Epithelial cell of proximal tubule (primary cell): ENCODE data around the gene ZSCAN12. TPM values are rescaled to one million over a fixed set of nuclear protein-coding genes. Genes with fewer than 3 reads are reported as not detected.
"Not testable (repeated sequence)": the region's sequence is repeated elsewhere in the genome, so short reads cannot be mapped to it uniquely, and the experiment has no call there.

Source experiments
- DNase-seq: peaks from one replicate; pipeline ENCODE4 v3.0.0-alpha.2; 2011; ENCODE audit warnings: low read depth
- H3K4me3 ChIP-seq: 2 replicates; pipeline ENCODE4 v1.5.1; 2011; ENCODE audit warnings: low read depth, mild to moderate bottlenecking, low read length
- total RNA-seq: library from RNA; depleted of rRNA; stranded (reverse); fragments of >200 nt; gene quantifications from 2 replicates; pipeline ENCODE4 v1.2.3, GENCODE V29; 2015
- TF ChIP-seq, protein P1 (sequence below): conservative IDR thresholded peaks from 2 replicates; pipeline ENCODE4 v1.5.1; 2012; ENCODE audit warnings: low read depth, mild to moderate bottlenecking, low read length

Gene ZSCAN12
- total RNA-seq, 1 donor from 2014 or later, result 4.9 TPM

DNA sequence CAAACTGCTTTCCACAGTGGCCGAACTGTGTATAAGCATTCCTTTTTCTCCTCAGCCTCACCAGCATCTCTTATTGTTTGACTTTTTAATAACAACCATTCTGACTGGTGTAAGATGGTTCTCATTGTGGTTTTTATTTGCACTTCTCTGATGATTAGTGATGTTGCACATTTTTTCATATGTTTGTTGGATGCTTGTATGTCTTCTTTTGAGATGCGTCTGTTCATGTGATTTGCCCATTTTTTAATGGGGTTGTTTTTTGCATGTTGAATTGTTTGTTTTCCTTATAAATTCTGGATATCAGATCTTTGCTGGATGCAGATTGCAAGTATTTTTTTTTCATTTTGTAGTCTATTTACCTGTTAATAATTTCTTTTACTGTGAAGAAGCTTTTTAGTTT lies 11.2 kb upstream of the ZSCAN12 start:
- H3K4me3 ChIP-seq, result no peak overlapping the region
- no peak for DNase-seq
- TF ChIP-seq, protein P1, sequence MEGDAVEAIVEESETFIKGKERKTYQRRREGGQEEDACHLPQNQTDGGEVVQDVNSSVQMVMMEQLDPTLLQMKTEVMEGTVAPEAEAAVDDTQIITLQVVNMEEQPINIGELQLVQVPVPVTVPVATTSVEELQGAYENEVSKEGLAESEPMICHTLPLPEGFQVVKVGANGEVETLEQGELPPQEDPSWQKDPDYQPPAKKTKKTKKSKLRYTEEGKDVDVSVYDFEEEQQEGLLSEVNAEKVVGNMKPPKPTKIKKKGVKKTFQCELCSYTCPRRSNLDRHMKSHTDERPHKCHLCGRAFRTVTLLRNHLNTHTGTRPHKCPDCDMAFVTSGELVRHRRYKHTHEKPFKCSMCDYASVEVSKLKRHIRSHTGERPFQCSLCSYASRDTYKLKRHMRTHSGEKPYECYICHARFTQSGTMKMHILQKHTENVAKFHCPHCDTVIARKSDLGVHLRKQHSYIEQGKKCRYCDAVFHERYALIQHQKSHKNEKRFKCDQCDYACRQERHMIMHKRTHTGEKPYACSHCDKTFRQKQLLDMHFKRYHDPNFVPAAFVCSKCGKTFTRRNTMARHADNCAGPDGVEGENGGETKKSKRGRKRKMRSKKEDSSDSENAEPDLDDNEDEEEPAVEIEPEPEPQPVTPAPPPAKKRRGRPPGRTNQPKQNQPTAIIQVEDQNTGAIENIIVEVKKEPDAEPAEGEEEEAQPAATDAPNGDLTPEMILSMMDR, result no peak

DNA sequence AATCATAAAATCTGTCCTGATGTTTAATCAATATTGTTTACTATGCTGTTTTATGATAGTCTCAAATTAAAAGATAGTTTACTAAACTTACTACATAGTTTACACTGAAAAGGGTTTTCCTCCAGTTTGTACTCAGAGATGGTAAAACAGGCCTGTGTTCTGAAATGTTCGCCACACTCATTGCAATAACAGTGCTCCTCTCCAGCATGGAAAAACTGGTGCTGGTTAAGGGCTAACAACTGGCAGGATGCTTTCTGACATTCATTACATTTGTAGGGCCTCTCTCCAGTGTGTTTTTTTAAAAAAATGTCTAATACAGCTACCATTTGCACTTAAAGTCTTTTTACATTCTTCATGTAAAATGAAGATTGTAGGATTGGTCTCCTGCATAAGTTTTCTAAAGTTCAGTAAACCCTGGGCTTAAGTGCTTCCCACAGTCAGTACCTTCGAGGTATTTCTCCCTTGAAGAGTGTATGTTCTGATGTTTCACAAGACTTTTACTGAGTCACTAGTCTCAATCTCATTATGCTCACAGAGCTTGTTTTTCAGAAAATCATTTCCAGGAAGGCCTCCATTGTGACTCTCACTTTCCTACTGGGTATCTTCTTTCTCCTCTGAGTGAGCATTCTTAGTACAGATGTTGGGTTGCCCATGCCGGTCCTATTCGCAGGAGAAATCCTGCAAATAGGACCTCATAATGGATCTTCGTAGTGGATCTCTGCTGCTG lies 8.7 kb upstream of the ZSCAN12 start:
- TF ChIP-seq, protein P1, result no peak
- DNase-seq, result peak; percentile 84
- no peak overlapping the region for H3K4me3 ChIP-seq

DNA sequence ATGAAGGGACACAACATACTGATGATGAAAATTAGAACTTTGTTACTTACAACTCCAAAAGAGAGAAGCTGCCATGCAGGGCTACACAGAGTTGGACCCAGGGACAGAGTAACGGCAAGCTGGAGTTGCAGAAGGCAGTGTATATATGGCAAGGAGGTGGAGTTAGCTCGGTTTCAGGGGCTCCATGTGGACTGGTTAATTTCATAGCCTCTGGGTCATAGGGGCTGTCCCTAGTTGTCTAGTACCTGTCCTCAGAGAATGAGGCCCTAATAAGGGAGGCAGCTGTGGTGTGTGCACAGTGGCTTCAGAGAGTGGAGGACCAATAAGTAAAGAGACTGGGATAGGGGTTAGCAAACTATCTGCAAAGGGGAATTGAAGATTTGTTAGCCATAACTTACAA lies 7.9 kb upstream of the ZSCAN12 start:
- TF ChIP-seq, protein P1, result no peak
- H3K4me3 ChIP-seq, result no peak overlapping the region
- no peak for DNase-seq

DNA sequence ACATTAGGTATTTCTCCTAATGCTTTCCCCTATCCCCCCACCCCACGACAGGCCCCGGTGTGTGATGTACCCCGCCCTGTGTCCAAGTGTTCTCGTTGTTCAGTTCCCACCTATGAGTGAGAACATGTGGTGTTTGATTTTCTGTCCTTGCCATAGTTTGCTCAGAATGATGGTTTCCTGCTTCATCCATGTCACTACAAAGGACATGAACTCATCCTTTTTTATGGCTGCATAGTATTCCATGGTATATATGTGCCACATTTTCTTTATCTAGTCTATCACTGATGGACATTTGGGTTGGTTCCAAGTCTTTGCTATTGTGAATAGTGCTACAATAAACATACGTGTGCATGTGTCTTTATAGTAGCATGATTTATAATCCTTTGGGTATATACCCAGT lies 4.4 kb upstream of the ZSCAN12 start:
- not testable (repeated sequence) for H3K4me3 ChIP-seq, DNase-seq

DNA sequence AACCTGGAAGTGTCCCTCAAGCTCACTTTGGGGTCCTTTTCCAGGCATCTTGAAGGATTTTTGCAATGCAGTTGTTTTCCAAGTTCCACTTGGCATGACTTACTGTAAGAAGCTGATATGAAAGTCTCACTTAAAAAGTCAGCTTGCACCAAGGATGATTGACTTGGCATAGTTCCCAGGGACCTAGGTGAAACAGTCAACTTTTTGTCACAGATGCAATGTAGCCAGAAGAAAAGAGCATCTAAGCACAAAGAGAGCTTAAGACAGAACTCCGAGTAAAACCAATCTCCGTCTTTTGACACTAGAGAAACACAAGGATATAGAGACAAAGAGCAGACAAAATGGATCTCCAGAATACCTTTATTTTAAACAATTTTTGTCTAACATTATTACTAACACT lies 2.6 kb upstream of the ZSCAN12 start:
- H3K4me3 ChIP-seq, result no peak overlapping the region
- TF ChIP-seq, protein P1, result no peak
- DNase-seq, result no peak

DNA sequence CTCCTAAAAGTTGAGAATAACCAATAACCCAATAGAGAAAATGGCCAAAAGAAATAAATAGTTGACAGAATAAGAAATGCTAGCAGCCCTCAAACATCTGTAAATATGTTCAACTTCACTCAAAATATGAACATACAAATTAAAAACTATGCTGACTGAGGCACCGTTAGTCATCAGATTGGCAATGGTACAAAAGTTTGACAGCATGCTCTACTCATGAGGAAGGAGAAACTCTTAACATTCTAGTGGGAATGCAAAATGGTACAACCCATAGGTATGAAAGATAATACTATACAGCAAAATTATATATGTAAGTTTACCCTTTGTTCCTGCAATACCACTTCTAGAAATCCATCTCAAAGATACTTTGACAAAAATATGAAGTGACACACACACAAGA lies 1.6 kb upstream of the ZSCAN12 start:
- no peak for DNase-seq
- TF ChIP-seq, protein P1, result no peak
- no peak overlapping the region for H3K4me3 ChIP-seq

DNA sequence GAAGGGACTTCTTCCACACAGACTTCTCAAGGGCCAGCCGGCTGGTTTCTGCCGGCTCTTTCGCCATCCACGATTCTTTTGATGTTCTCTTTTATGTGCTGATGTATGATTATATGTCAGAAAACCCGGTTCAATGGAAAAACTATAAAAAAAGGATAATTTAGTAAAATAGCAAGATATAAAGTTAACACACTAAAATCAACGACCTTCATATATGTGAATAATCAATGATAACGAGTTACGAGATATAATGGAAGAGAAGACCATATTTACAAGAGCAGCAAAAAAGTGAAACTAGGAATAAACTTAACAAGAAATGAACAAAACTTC lies 540 bp upstream of the ZSCAN12 start:
- DNase-seq, result no peak
- H3K4me3 ChIP-seq, result peak overlapping the region; percentile 70
- TF ChIP-seq, protein P1, result no peak
